OCI-LY3 (cell line): ENCODE data around the gene LRP11.

Experiments used
- CTCF ChIP-seq: fragments of 200-600, 300-600 bp; sonication (generic); IDR thresholded peaks from 2 replicates; pipeline ENCODE4 v1.5.1; 2014; ENCODE audit warnings: antibody characterized with exemption, low read length, low read depth
- EZH2phosphoT487 ChIP-seq: fragments of 200-600 bp; shearing (Covaris generic); IDR thresholded peaks from 2 replicates; pipeline ENCODE4 v1.6.1; 2018; ENCODE audit warnings: antibody characterized with exemption, mixed run types, low read depth

- no peak for TF ChIP-seq CTCF
- no peak for TF ChIP-seq EZH2phosphoT487
Observed at GRCh38 chr6:149888659-149889058, 24.5 kb upstream of the LRP11 start.
